IMR-90 (cell line): ENCODE data around the gene CHP2. TPM values are rescaled to one million over a fixed set of nuclear protein-coding genes. Genes with fewer than 3 reads are reported as not detected.

ENCODE experiments used
- ATAC-seq: fragments of 200-7000 bp; cut with Tn5 transposase; 2 replicates; pipeline ENCODE4 v1.9.1; 2020; ENCODE audit warnings: low read depth, mild to moderate bottlenecking, moderate library complexity
- BruUV-seq: library from RNA; stranded (reverse); fragments of 400-500 nt; replicated peaks from 2 replicates; lab custom pipeline; 2021; lab: Mats Ljungman, UMichigan
- CTCF ChIA-PET: fragments of 300-600 bp; formaldehyde crosslinking; extraction: SDS; loops from one replicate; lab custom pipeline; 2021; ENCODE audit warnings: antibody characterized with exemption; lab: Yijun Ruan, JAX
- POLR2A ChIA-PET: fragments of 300-600 bp; sonication (Branson Sonifier 250); formaldehyde crosslinking; loops from one replicate; lab custom pipeline; 2022; ENCODE audit warnings: antibody characterized with exemption; ENCODE audit not compliant: unreplicated experiment; lab: Charles Lee
- DNase-seq: peaks from one replicate; pipeline ENCODE4 v3.0.0; 2013
- H2AFZ ChIP-seq: replicated peaks from 2 replicates; pipeline ENCODE3; 2013; ENCODE audit warnings: low read length, mild to moderate bottlenecking; ENCODE audit not compliant: poor library complexity
- H2AK5ac ChIP-seq: 2 replicates; pipeline ENCODE4 v1.6.1; 2013; ENCODE audit warnings: low read depth, low read length, inconsistent platforms
- H2AK9ac ChIP-seq: replicated peaks from 2 replicates; pipeline ENCODE3; 2013; ENCODE audit warnings: mild to moderate bottlenecking, low read depth, low read length, moderate library complexity; ENCODE audit not compliant: poor library complexity
- H2BK120ac ChIP-seq: 2 replicates; pipeline ENCODE4 v1.6.1; 2013; ENCODE audit warnings: low read depth, low read length, inconsistent platforms
- H2BK15ac ChIP-seq: 3 replicates; pipeline ENCODE4 v1.6.1; 2013; ENCODE audit warnings: low read depth, low read length, inconsistent platforms
- H2BK20ac ChIP-seq: 2 replicates; pipeline ENCODE4 v1.6.1; 2013; ENCODE audit warnings: low read depth, mild to moderate bottlenecking, inconsistent platforms, low read length, moderate library complexity
- H2BK5ac ChIP-seq: 2 replicates; pipeline ENCODE4 v1.6.1; 2013; ENCODE audit warnings: mild to moderate bottlenecking, low read depth, low read length, inconsistent platforms; ENCODE audit not compliant: poor library complexity, severe bottlenecking
- H3K14ac ChIP-seq: replicated peaks from 2 replicates; pipeline ENCODE4 v1.6.1; 2013; ENCODE audit warnings: low read depth, low read length, inconsistent platforms
- H3K18ac ChIP-seq: 2 replicates; pipeline ENCODE4 v1.6.1; 2013; ENCODE audit warnings: low read depth, low read length, control low read depth
- H3K23ac ChIP-seq: 2 replicates; pipeline ENCODE4 v1.6.1; 2013; ENCODE audit warnings: low read depth, low read length, inconsistent platforms
- H3K27ac ChIP-seq: 2 replicates; pipeline ENCODE4 v1.5.1; 2013; ENCODE audit warnings: mild to moderate bottlenecking, control low read depth, low read length; ENCODE audit not compliant: insufficient read depth
- H3K27me3 ChIP-seq: 2 replicates; pipeline ENCODE4 v1.6.1; 2013; ENCODE audit warnings: low read length; ENCODE audit not compliant: control insufficient read depth, insufficient read depth
- H3K36me3 ChIP-seq: 2 replicates; pipeline ENCODE4 v1.6.1; 2013; ENCODE audit warnings: low read length, mixed read lengths; ENCODE audit not compliant: control insufficient read depth, insufficient read depth
- H3K4ac ChIP-seq: 2 replicates; pipeline ENCODE4 v1.6.1; 2013; ENCODE audit warnings: low read depth, low read length, inconsistent platforms
- H3K4me1 ChIP-seq: 2 replicates; pipeline ENCODE4 v1.6.1; 2013; ENCODE audit warnings: low read length, mixed read lengths; ENCODE audit not compliant: control insufficient read depth, insufficient read depth
- H3K4me2 ChIP-seq: 2 replicates; pipeline ENCODE4 v1.6.1; 2013; ENCODE audit warnings: low read depth, mild to moderate bottlenecking, control low read depth, low read length, moderate library complexity
- H3K4me3 ChIP-seq: 2 replicates; pipeline ENCODE4 v1.5.1; 2013; ENCODE audit warnings: low read depth, mild to moderate bottlenecking, control low read depth, low read length, moderate library complexity; ENCODE audit not compliant: insufficient read depth
- H3K56ac ChIP-seq: 2 replicates; pipeline ENCODE4 v1.6.1; 2013; ENCODE audit warnings: low read length, inconsistent platforms; ENCODE audit not compliant: insufficient read depth; ENCODE audit errors: extremely low read depth
- H3K79me1 ChIP-seq, 2 experiments: 2 replicates each; pipeline ENCODE4 v1.6.1; 2013; ENCODE audit warnings: low read length in 2 of 2, inconsistent platforms in 1 of 2, low read depth in 1 of 2
- H3K9ac ChIP-seq: 2 replicates; pipeline ENCODE4 v1.6.1; 2013; ENCODE audit warnings: low read depth, low read length, control low read depth
- H3K9me1 ChIP-seq: 2 replicates; pipeline ENCODE4 v1.6.1; 2013; ENCODE audit warnings: low read length, inconsistent platforms; ENCODE audit not compliant: insufficient read depth
- H3K9me3 ChIP-seq: 2 replicates; pipeline ENCODE4 v1.6.1; 2013; ENCODE audit warnings: low read length; ENCODE audit not compliant: control insufficient read depth, insufficient read depth
- H4K20me1 ChIP-seq: 2 replicates; pipeline ENCODE4 v1.6.1; 2013; ENCODE audit warnings: low read length, inconsistent platforms; ENCODE audit not compliant: insufficient read depth
- H4K5ac ChIP-seq: 2 replicates; pipeline ENCODE4 v1.6.1; 2013; ENCODE audit warnings: mild to moderate bottlenecking, low read depth, low read length, control low read depth
- H4K8ac ChIP-seq, 2 experiments: 2 replicates each; pipeline ENCODE4 v1.6.1; 2013; ENCODE audit warnings: low read depth in 2 of 2, low read length in 2 of 2, control low read depth in 1 of 2, inconsistent platforms in 1 of 2
- H4K91ac ChIP-seq: 2 replicates; pipeline ENCODE4 v1.6.1; 2013; ENCODE audit warnings: low read depth, low read length, inconsistent platforms; ENCODE audit not compliant: insufficient read depth
- BHLHE40 ChIP-seq: fragments of 150-350 bp; IDR thresholded peaks from 2 replicates; pipeline ENCODE4 v1.6.1; 2016; ENCODE audit warnings: mild to moderate bottlenecking, low read depth, low read length
- CEBPB ChIP-seq: IDR thresholded peaks from 2 replicates; pipeline ENCODE4 v1.6.1; 2012; ENCODE audit warnings: low read depth, low read length, improper control_type of control experiment
- CHD1 ChIP-seq: IDR thresholded peaks from 2 replicates; pipeline ENCODE4 v1.6.1; 2012; ENCODE audit warnings: low read depth, low read length, improper control_type of control experiment
- CTCF ChIP-seq: conservative IDR thresholded peaks from 2 replicates; pipeline ENCODE4 v1.5.1; 2012; ENCODE audit warnings: mild to moderate bottlenecking, low read depth, low read length, improper control_type of control experiment
- ELK1 ChIP-seq: fragments of 150-350 bp; IDR thresholded peaks from 2 replicates; pipeline ENCODE4 v1.6.1; 2016; ENCODE audit warnings: low read depth, mild to moderate bottlenecking, low read length, moderate library complexity, borderline replicate concordance
- FOS ChIP-seq: fragments of 150-350 bp; IDR thresholded peaks from 2 replicates; pipeline ENCODE4 v1.6.1; 2016; ENCODE audit warnings: low read depth, low read length
- MAFK ChIP-seq: IDR thresholded peaks from 2 replicates; pipeline ENCODE4 v1.6.1; 2012; ENCODE audit warnings: low read depth, low read length, improper control_type of control experiment
- MAZ ChIP-seq: IDR thresholded peaks from 2 replicates; pipeline ENCODE4 v1.6.1; 2012; ENCODE audit warnings: low read depth, mild to moderate bottlenecking, low read length, improper control_type of control experiment, moderate library complexity, borderline replicate concordance
- MXI1 ChIP-seq: IDR thresholded peaks from 2 replicates; pipeline ENCODE4 v1.6.1; 2012; ENCODE audit warnings: low read depth, mild to moderate bottlenecking, low read length, moderate library complexity, borderline replicate concordance
- NFE2L2 ChIP-seq: fragments of 150-350 bp; IDR thresholded peaks from 2 replicates; pipeline ENCODE4 v1.6.1; 2016; ENCODE audit warnings: low read depth, mild to moderate bottlenecking, low read length
- POLR2A ChIP-seq: IDR thresholded peaks from 2 replicates; pipeline ENCODE4 v1.6.1; 2012; ENCODE audit warnings: mild to moderate bottlenecking, low read depth, low read length
- RAD21 ChIP-seq: IDR thresholded peaks from 2 replicates; pipeline ENCODE4 v1.6.1; 2012; ENCODE audit warnings: low read length, improper control_type of control experiment
- RCOR1 ChIP-seq: IDR thresholded peaks from 2 replicates; pipeline ENCODE4 v1.6.1; 2012; ENCODE audit warnings: mild to moderate bottlenecking, low read length, improper control_type of control experiment; ENCODE audit not compliant: insufficient replicate concordance
- RFX5 ChIP-seq: IDR thresholded peaks from 2 replicates; pipeline ENCODE4 v1.8.0; 2012; ENCODE audit warnings: low read depth, mild to moderate bottlenecking, low read length, moderate library complexity
- SMC3 ChIP-seq: fragments of 150-350 bp; IDR thresholded peaks from 2 replicates; pipeline ENCODE4 v1.6.1; 2016; ENCODE audit warnings: low read depth, mild to moderate bottlenecking, antibody characterized with exemption, low read length, moderate library complexity
- USF2 ChIP-seq: fragments of 150-350 bp; IDR thresholded peaks from 2 replicates; pipeline ENCODE4 v1.6.1; 2017; ENCODE audit warnings: mild to moderate bottlenecking, antibody characterized with exemption, low read length, low read depth
- WGBS, 2 experiments: methylation state at CpG; one replicate each; pipeline versions ENCODE4 v1.1.5 to v1.1.7; 2013; ENCODE audit warnings: missing lambda C conversion rate in 2 of 2; ENCODE audit not compliant: insufficient read length in 1 of 2; ENCODE audit errors: extremely low coverage in 2 of 2; 5-methylcytosine and 5-hydroxymethylcytosine counted together
- dilution Hi-C: fragments of 300-500 bp; cut with HindIII; formaldehyde crosslinking; loops from one replicate; pipeline ENCODE4 v1.14.3; 2018; ENCODE audit warnings: low sequenced_read_pairs; ENCODE audit not compliant: unreplicated experiment
- in situ Hi-C: fragments of 300-500 bp; cut with MboI; formaldehyde crosslinking; loops from 3 replicates; pipeline ENCODE4 v1.14.3; 2019; ENCODE audit warnings: low sequenced_read_pairs, inconsistent platforms, mixed read lengths
- intact Hi-C: fragments of 100-400 bp; cut with micrococcal nuclease; formaldehyde crosslinking; loops from 2 replicates; pipeline ENCODE4 v1.10.0; 2022
- polyA plus RNA-seq, 3 experiments: library from polyadenylated mRNA; depleted of rRNA; stranded (reverse); fragments of >200 nt; gene quantifications; 2 replicates each; pipeline ENCODE4 v1.2.3, GENCODE V29; 2012; ENCODE audit warnings: low replicate concordance in 1 of 3
- total RNA-seq: library from RNA; depleted of rRNA; stranded (reverse); fragments of >200 nt; gene quantifications from 2 replicates; pipeline ENCODE4 v1.2.3, GENCODE V29; 2012

CHP2 gene
- total and polyA plus RNA-seq, 2 of the 4 experiments (the other 2 are of a cell fraction) = not detected

- Histone ChIP-seq H2BK15ac (no peak overlapping the region), H2AFZ (no peak overlapping the region), H3K9me1 (no peaks in the 10 kb centered on the region), H2BK5ac (no peak overlapping the region), H3K9me3 (no peaks in the 10 kb centered on the region), H3K27me3 (peaks cover 2% of the 10 kb centered on the region), H2AK5ac (no peak overlapping the region), H4K5ac (no peak overlapping the region), H2AK9ac (no peak overlapping the region), H3K79me1 (no peaks in the 10 kb centered on the region), H3K9ac (no peak overlapping the region), H3K4me3 (no peak overlapping the region), H4K91ac (no peak overlapping the region), H3K4me1 (no peaks in the 10 kb centered on the region), H3K23ac (no peak overlapping the region), H3K27ac (no peak overlapping the region), H4K8ac (no peak overlapping the region), H3K36me3 (no peaks in the 10 kb centered on the region), H3K4me2 (no peak overlapping the region), H3K18ac (no peak overlapping the region), H2BK120ac (no peak overlapping the region), H3K56ac (no peak overlapping the region), H3K14ac (no peak overlapping the region), H4K20me1 (no peaks in the 10 kb centered on the region), H2BK20ac (no peak overlapping the region), H3K4ac (no peak overlapping the region)
- intact Hi-C loops = no loop called here
- POLR2A ChIA-PET = no interaction called here
- dilution Hi-C loops = no loop called here
- no TSS peak for BruUV-seq
- ATAC-seq (no peak), DNase-seq (no peak)
- no CpG with 5 or more reads among the region's 2 CpGs for WGBS, 2 experiments
- CTCF ChIA-PET = no interaction called here
- TF ChIP-seq MXI1 = no peak
- TF ChIP-seq CHD1 = no peak
- TF ChIP-seq BHLHE40 = no peak
- no peak for TF ChIP-seq ELK1
- TF ChIP-seq MAFK = no peak
- no peak for TF ChIP-seq FOS
- TF ChIP-seq POLR2A = no peak
- TF ChIP-seq CTCF = no peak
- TF ChIP-seq RAD21 = no peak
- no peak for TF ChIP-seq MAZ
- TF ChIP-seq RCOR1 = no peak
- no peak for TF ChIP-seq CEBPB
- no peak for TF ChIP-seq NFE2L2
- no peak for TF ChIP-seq SMC3
- TF ChIP-seq USF2 = no peak
- TF ChIP-seq RFX5 = no peak
- in situ Hi-C loops = no loop called here
These were observed 13.0 kb upstream of the CHP2 start for GRCh38 chr16:23741675-23742303.
